MM.1S (cell line): ENCODE measurements around the gene TRPC1.

Source experiments
- DNase-seq: peaks from one replicate; pipeline ENCODE4 v3.0.0-alpha.2; 2015
- H2AFZ ChIP-seq: fragments of 300-600 bp; sonication (generic); 2 replicates; pipeline ENCODE4 v1.6.0; 2016; ENCODE audit warnings: antibody characterized with exemption, low read length
- H3F3A ChIP-seq: fragments of 300-600 bp; sonication (generic); 2 replicates; pipeline ENCODE4 v1.6.1; 2016; ENCODE audit warnings: mild to moderate bottlenecking, antibody characterized with exemption, low read length, moderate library complexity, mixed read lengths; ENCODE audit not compliant: insufficient read depth
- H3K27ac ChIP-seq: fragments of 300-600 bp; sonication (generic); 2 replicates; pipeline ENCODE4 v1.5.1; 2016; ENCODE audit warnings: mild to moderate bottlenecking, low read length
- H3K27me3 ChIP-seq: fragments of 300-600 bp; sonication (generic); replicated peaks from 2 replicates; pipeline ENCODE4 v1.6.0; 2016; ENCODE audit warnings: low read length; ENCODE audit not compliant: insufficient read depth
- H3K36me3 ChIP-seq: fragments of 300-600 bp; sonication (generic); replicated peaks from 2 replicates; pipeline ENCODE4 v1.6.1; 2016; ENCODE audit warnings: mild to moderate bottlenecking, low read length, mixed read lengths; ENCODE audit not compliant: insufficient read depth
- H3K4me1 ChIP-seq: fragments of 300-600 bp; sonication (generic); 2 replicates; pipeline ENCODE4 v1.6.1; 2016; ENCODE audit warnings: low read length, mixed read lengths
- H3K4me2 ChIP-seq: fragments of 300-600 bp; sonication (generic); 2 replicates; pipeline ENCODE4 v1.6.0; 2016; ENCODE audit warnings: low read depth, low read length
- H3K4me3 ChIP-seq: fragments of 300-600 bp; sonication (generic); 2 replicates; pipeline ENCODE4 v1.5.1; 2016; ENCODE audit warnings: low read length, mixed read lengths
- H3K79me2 ChIP-seq: fragments of 300-600 bp; sonication (generic); 2 replicates; pipeline ENCODE4 v1.6.1; 2016; ENCODE audit warnings: mixed run types, low read length, mixed read lengths
- H3K9ac ChIP-seq: fragments of 300-600 bp; sonication (generic); 2 replicates; pipeline ENCODE4 v1.6.1; 2016; ENCODE audit warnings: low read length, mixed read lengths
- H3K9me2 ChIP-seq: fragments of 300-600 bp; sonication (generic); replicated peaks from 2 replicates; pipeline ENCODE4 v1.6.1; 2016; ENCODE audit warnings: mild to moderate bottlenecking, low read length, mixed read lengths; ENCODE audit not compliant: insufficient read depth
- H3K9me3 ChIP-seq: fragments of 300-600 bp; sonication (generic); replicated peaks from 2 replicates; pipeline ENCODE4 v1.6.1; 2016; ENCODE audit warnings: mild to moderate bottlenecking, low read length, mixed read lengths; ENCODE audit not compliant: insufficient read depth
- H4K20me1 ChIP-seq: fragments of 300-600 bp; sonication (generic); 2 replicates; pipeline ENCODE4 v1.6.1; 2016; ENCODE audit warnings: mild to moderate bottlenecking, low read length, moderate library complexity, mixed read lengths; ENCODE audit not compliant: insufficient read depth
- CTCF ChIP-seq: fragments of 300-600 bp; sonication (generic); IDR thresholded peaks from 2 replicates; pipeline ENCODE4 v1.5.1; 2016; ENCODE audit warnings: antibody characterized with exemption, low read length, mixed read lengths
- EZH2 ChIP-seq: fragments of 300-600 bp; sonication (generic); optimal IDR thresholded peaks from 2 replicates; pipeline ENCODE3; 2017; ENCODE audit warnings: low read depth, mild to moderate bottlenecking, antibody characterized with exemption, low read length, mixed read lengths
- EZH2phosphoT487 ChIP-seq: fragments of 300-600 bp; sonication (generic); IDR thresholded peaks from 2 replicates; pipeline ENCODE4 v1.6.1; 2018; ENCODE audit warnings: antibody characterized with exemption, low read length

TRPC1 gene

GRCh38 chr3:142779591-142779990 lies 55.8 kb downstream of the TRPC1 start:
- Histone ChIP-seq H3K9me3 (no peaks in the 10 kb centered on the region), H3K9ac (no peak overlapping the region), H3K9me2 (no peaks in the 10 kb centered on the region), H3K79me2 (no peaks in the 10 kb centered on the region), H3K4me1 (no peaks in the 10 kb centered on the region), H3F3A (no peaks in the 10 kb centered on the region), H2AFZ (no peak overlapping the region), H3K4me2 (no peak overlapping the region), H3K27me3 (no peaks in the 10 kb centered on the region), H4K20me1 (no peaks in the 10 kb centered on the region), H3K4me3 (no peak overlapping the region), H3K36me3 (no peaks in the 10 kb centered on the region), H3K27ac (no peak overlapping the region)
- no peak for TF ChIP-seq CTCF
- TF ChIP-seq EZH2: no peak
- no peak for TF ChIP-seq EZH2phosphoT487
- DNase-seq: no peak

GRCh38 chr3:142782616-142783015 lies 58.8 kb downstream of the TRPC1 start:
- no peaks in the 10 kb centered on the region for H3F3A ChIP-seq
- DNase-seq: no peak
- no peaks in the 10 kb centered on the region for H3K9me3 ChIP-seq
- no peaks in the 10 kb centered on the region for H3K79me2 ChIP-seq
- H3K4me2 ChIP-seq: no peak overlapping the region
- H3K9ac ChIP-seq: no peak overlapping the region
- H3K4me1 ChIP-seq: no peaks in the 10 kb centered on the region
- H3K27me3 ChIP-seq: no peaks in the 10 kb centered on the region
- no peaks in the 10 kb centered on the region for H3K9me2 ChIP-seq
- H4K20me1 ChIP-seq: no peaks in the 10 kb centered on the region
- H3K36me3 ChIP-seq: no peaks in the 10 kb centered on the region
- no peak overlapping the region for H2AFZ ChIP-seq
- TF ChIP-seq EZH2phosphoT487 (no peak), EZH2 (no peak), CTCF (no peak)
- no peak overlapping the region for H3K4me3 ChIP-seq
- no peak overlapping the region for H3K27ac ChIP-seq

- Histone ChIP-seq H3F3A (no peaks in the 10 kb centered on the region), H3K9ac (no peak overlapping the region), H3K9me3 (no peaks in the 10 kb centered on the region), H2AFZ (no peak overlapping the region), H3K79me2 (no peaks in the 10 kb centered on the region), H3K4me2 (no peak overlapping the region), H4K20me1 (no peaks in the 10 kb centered on the region), H3K27me3 (no peaks in the 10 kb centered on the region), H3K4me1 (no peaks in the 10 kb centered on the region), H3K36me3 (no peaks in the 10 kb centered on the region), H3K9me2 (no peaks in the 10 kb centered on the region), H3K27ac (no peak overlapping the region), H3K4me3 (no peak overlapping the region)
- no peak for DNase-seq
- TF ChIP-seq EZH2phosphoT487: no peak
- TF ChIP-seq EZH2: no peak
- no peak for TF ChIP-seq CTCF
Observed at GRCh38 chr3:142784228-142784627, 60.4 kb downstream of the TRPC1 start.
